Mesendoderm (in vitro differentiated cells): ENCODE data around the gene ZBTB7C.

Experiments
- DNase-seq: peaks from one replicate; pipeline ENCODE4 v3.0.0; 2013
- H2AK5ac ChIP-seq: 2 replicates; pipeline ENCODE4 v1.6.1; 2013; ENCODE audit warnings: low read length, inconsistent platforms
- H2BK120ac ChIP-seq: 2 replicates; pipeline ENCODE4 v1.6.1; 2013; ENCODE audit warnings: low read depth, mild to moderate bottlenecking, low read length, moderate library complexity, mixed read lengths
- H2BK15ac ChIP-seq: replicated peaks from 2 replicates; pipeline ENCODE4 v1.6.1; 2013; ENCODE audit warnings: low read depth, mild to moderate bottlenecking, moderate library complexity
- H2BK5ac ChIP-seq: 2 replicates; pipeline ENCODE4 v1.6.1; 2013; ENCODE audit warnings: low read length, inconsistent platforms
- H3K18ac ChIP-seq: 2 replicates; pipeline ENCODE4 v1.6.1; 2013; ENCODE audit warnings: mild to moderate bottlenecking, low read length, mixed read lengths
- H3K23ac ChIP-seq: one replicate; pipeline ENCODE4 v1.6.1; 2013; ENCODE audit warnings: low read length
- H3K27ac ChIP-seq: 2 replicates; pipeline ENCODE4 v1.5.1; 2013; ENCODE audit warnings: low read depth, mild to moderate bottlenecking, inconsistent platforms, low read length, moderate library complexity
- H3K27me3 ChIP-seq: 2 replicates; pipeline ENCODE4 v1.6.1; 2013; ENCODE audit warnings: low read length, control low read depth, mild to moderate bottlenecking, inconsistent platforms; ENCODE audit not compliant: insufficient read depth, poor library complexity
- H3K36me3 ChIP-seq: 2 replicates; pipeline ENCODE4 v1.6.1; 2013; ENCODE audit warnings: low read length, inconsistent platforms; ENCODE audit not compliant: control insufficient read depth, insufficient read depth
- H3K4ac ChIP-seq: one replicate; pipeline ENCODE4 v1.6.1; 2013; ENCODE audit warnings: low read depth, mild to moderate bottlenecking, low read length, moderate library complexity
- H3K4me1 ChIP-seq: 2 replicates; pipeline ENCODE4 v1.6.1; 2013; ENCODE audit warnings: low read depth, low read length, inconsistent platforms; ENCODE audit not compliant: control insufficient read depth
- H3K4me2 ChIP-seq: 2 replicates; pipeline ENCODE4 v1.6.1; 2013; ENCODE audit warnings: low read length
- H3K4me3 ChIP-seq: 2 replicates; pipeline ENCODE4 v1.5.1; 2013; ENCODE audit warnings: mild to moderate bottlenecking, low read length
- H3K56ac ChIP-seq: one replicate; pipeline ENCODE4 v1.6.1; 2013; ENCODE audit warnings: low read length
- H3K79me1 ChIP-seq: 2 replicates; pipeline ENCODE4 v1.6.1; 2013; ENCODE audit warnings: low read length, inconsistent platforms
- H3K79me2 ChIP-seq: 2 replicates; pipeline ENCODE4 v1.6.1; 2013; ENCODE audit warnings: mild to moderate bottlenecking, low read length; ENCODE audit not compliant: control insufficient read depth, insufficient read depth
- H3K9ac ChIP-seq: 2 replicates; pipeline ENCODE4 v1.6.1; 2013; ENCODE audit warnings: low read length, inconsistent platforms
- H4K5ac ChIP-seq: one replicate; pipeline ENCODE4 v1.6.1; 2013; ENCODE audit warnings: low read length
- H4K8ac ChIP-seq: one replicate; pipeline ENCODE4 v1.6.1; 2013; ENCODE audit warnings: low read depth, mild to moderate bottlenecking, control low read depth, low read length, moderate library complexity
- WGBS: extraction: QIAGEN DNeasy Blood & Tissue Kit; methylation state at CpG from one replicate; pipeline ENCODE4 v1.1.7; 2013; ENCODE audit warnings: low lambda C conversion rate, missing lambda C conversion rate; ENCODE audit not compliant: insufficient coverage; ENCODE audit errors: extremely low coverage; 5-methylcytosine and 5-hydroxymethylcytosine counted together

ZBTB7C gene

DNA sequence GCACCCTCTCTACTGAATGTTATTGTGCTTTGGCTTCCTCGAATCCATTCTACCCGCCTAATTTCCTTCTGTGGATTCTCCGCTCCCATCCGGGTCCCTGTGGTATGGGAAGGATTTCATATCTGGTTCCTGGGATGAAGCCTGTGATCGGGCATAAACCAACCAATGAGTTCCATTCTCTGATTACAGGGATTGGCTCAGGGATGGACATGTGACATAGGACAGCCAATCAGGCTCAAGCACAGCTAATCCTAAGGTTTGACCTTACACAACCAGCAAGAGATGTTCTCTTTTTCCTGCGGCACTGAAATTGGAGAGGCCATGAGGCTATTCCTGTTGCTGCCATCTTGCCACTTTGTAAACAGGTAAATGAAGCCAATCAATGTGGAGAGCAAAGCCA, 310.6 kb downstream of the ZBTB7C start:
- Histone ChIP-seq H2BK15ac (no peak overlapping the region), H4K5ac (no peak overlapping the region), H3K27ac (no peak overlapping the region), H2BK5ac (no peak overlapping the region), H3K79me1 (no peaks in the 10 kb centered on the region), H2AK5ac (no peak overlapping the region), H3K4ac (no peak overlapping the region), H4K8ac (no peak overlapping the region), H3K9ac (no peak overlapping the region), H2BK120ac (no peak overlapping the region), H3K4me1 (peaks cover 3% of the 10 kb centered on the region), H3K18ac (no peak overlapping the region), H3K79me2 (no peaks in the 10 kb centered on the region), H3K4me2 (no peak overlapping the region), H3K56ac (no peak overlapping the region), H3K4me3 (no peak overlapping the region), H3K23ac (no peak overlapping the region), H3K27me3 (no peaks in the 10 kb centered on the region), H3K36me3 (no peaks in the 10 kb centered on the region)
- WGBS, result no CpG with 5 or more reads among the region's 6 CpGs
- DNase-seq, result no peak

GRCh38 chr18:48098007-48098406, 311.2 kb downstream of the ZBTB7C start:
- Histone ChIP-seq H4K8ac (no peak overlapping the region), H3K27ac (no peak overlapping the region), H3K9ac (no peak overlapping the region), H2AK5ac (no peak overlapping the region), H3K79me2 (no peaks in the 10 kb centered on the region), H2BK120ac (no peak overlapping the region), H3K36me3 (no peaks in the 10 kb centered on the region), H3K23ac (no peak overlapping the region), H4K5ac (no peak overlapping the region), H2BK5ac (no peak overlapping the region), H3K4ac (no peak overlapping the region), H3K4me3 (no peak overlapping the region), H3K27me3 (no peaks in the 10 kb centered on the region), H3K4me2 (no peak overlapping the region), H3K56ac (no peak overlapping the region), H3K4me1 (peaks cover 3% of the 10 kb centered on the region), H2BK15ac (no peak overlapping the region), H3K79me1 (no peaks in the 10 kb centered on the region), H3K18ac (no peak overlapping the region)
- WGBS, result no CpG with 5 or more reads among the region's 3 CpGs
- DNase-seq, result no peak

- no peak overlapping the region for H3K18ac ChIP-seq
- H3K4me1 ChIP-seq, result no peaks in the 10 kb centered on the region
- no peak overlapping the region for H4K8ac ChIP-seq
- H3K4me2 ChIP-seq, result no peak overlapping the region
- no peak overlapping the region for H3K4ac ChIP-seq
- H3K9ac ChIP-seq, result no peak overlapping the region
- no peak overlapping the region for H2AK5ac ChIP-seq
- no peak overlapping the region for H3K23ac ChIP-seq
- H2BK15ac ChIP-seq, result no peak overlapping the region
- no peak overlapping the region for H4K5ac ChIP-seq
- no peaks in the 10 kb centered on the region for H3K79me1 ChIP-seq
- no peak overlapping the region for H2BK120ac ChIP-seq
- DNase-seq, result no peak
- no peak overlapping the region for H3K27ac ChIP-seq
- no peaks in the 10 kb centered on the region for H3K79me2 ChIP-seq
- H2BK5ac ChIP-seq, result no peak overlapping the region
- WGBS, result no CpG with 5 or more reads among the region's 8 CpGs
- no peak overlapping the region for H3K4me3 ChIP-seq
- no peaks in the 10 kb centered on the region for H3K27me3 ChIP-seq
- H3K36me3 ChIP-seq, result no peaks in the 10 kb centered on the region
- no peak overlapping the region for H3K56ac ChIP-seq
These were observed 313.5 kb downstream of the ZBTB7C start for GRCh38 chr18:48095726-48096125.

DNA sequence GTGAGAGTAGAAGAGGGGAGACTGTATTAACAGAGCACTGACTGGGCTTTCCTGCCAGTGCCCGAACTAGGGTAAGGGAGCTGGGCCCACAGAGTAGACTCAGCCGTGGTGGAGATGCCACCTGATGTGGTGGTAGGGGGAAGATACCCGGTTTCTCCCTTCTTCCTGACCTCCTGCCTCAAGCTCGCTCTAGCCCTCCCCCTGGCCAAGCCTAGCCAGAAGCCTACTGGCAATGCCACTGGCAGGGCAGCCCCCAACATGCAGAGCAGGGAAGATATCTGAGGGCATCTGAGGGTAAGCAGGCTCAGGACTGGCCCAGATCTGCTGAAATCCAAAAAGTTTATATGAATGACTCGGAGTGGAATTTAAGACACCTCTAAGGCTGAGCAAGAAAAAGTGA, 316.1 kb downstream of the ZBTB7C start:
- DNase-seq, result no peak
- no peak overlapping the region for H3K56ac ChIP-seq
- H2BK15ac ChIP-seq, result no peak overlapping the region
- H3K79me2 ChIP-seq, result no peaks in the 10 kb centered on the region
- no peaks in the 10 kb centered on the region for H3K27me3 ChIP-seq
- H3K4ac ChIP-seq, result no peak overlapping the region
- H3K36me3 ChIP-seq, result no peaks in the 10 kb centered on the region
- H2AK5ac ChIP-seq, result no peak overlapping the region
- no peak overlapping the region for H3K4me2 ChIP-seq
- no peaks in the 10 kb centered on the region for H3K4me1 ChIP-seq
- no peak overlapping the region for H3K9ac ChIP-seq
- H2BK5ac ChIP-seq, result no peak overlapping the region
- H3K23ac ChIP-seq, result no peak overlapping the region
- H2BK120ac ChIP-seq, result no peak overlapping the region
- H4K5ac ChIP-seq, result no peak overlapping the region
- H3K18ac ChIP-seq, result no peak overlapping the region
- no peaks in the 10 kb centered on the region for H3K79me1 ChIP-seq
- no CpG with 5 or more reads among the region's 5 CpGs for WGBS
- no peak overlapping the region for H3K4me3 ChIP-seq
- no peak overlapping the region for H3K27ac ChIP-seq
- no peak overlapping the region for H4K8ac ChIP-seq

DNA sequence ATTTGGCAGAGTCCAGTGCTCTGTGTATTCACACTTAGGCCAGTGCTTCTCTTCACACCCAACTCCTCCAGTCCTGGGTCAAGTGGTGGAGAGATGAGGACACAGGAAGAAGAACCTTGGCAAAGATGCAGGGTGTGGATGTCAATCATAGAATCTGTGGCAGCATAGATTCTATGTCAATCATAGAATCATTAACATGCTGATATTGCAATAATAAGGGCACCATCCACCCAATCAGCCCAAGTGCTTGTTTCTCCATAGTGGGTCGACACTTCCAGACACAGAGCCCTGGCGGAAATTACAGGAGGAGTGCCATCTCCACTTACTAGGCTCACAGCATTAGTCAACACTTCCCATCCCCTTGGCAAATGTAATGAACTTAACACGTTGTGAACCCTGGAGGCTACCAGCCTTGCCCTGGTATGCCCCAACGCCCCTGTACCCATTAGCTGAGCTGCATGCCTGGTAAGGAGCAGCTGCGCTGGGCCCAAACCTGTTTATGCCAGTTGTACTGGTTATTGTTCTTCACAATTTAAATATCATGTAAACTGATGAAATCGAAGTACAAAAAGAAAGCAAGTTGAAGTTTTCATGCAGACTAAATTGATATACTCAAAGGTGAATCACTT, 317.2 kb downstream of the ZBTB7C start:
- H2BK15ac ChIP-seq, result no peak overlapping the region
- no peak overlapping the region for H2AK5ac ChIP-seq
- WGBS, result no CpG with 5 or more reads among the region's 6 CpGs
- H4K5ac ChIP-seq, result no peak overlapping the region
- H3K79me1 ChIP-seq, result no peaks in the 10 kb centered on the region
- H4K8ac ChIP-seq, result no peak overlapping the region
- H3K27ac ChIP-seq, result no peak overlapping the region
- H3K4ac ChIP-seq, result no peak overlapping the region
- no peak overlapping the region for H3K9ac ChIP-seq
- H3K4me3 ChIP-seq, result no peak overlapping the region
- no peaks in the 10 kb centered on the region for H3K27me3 ChIP-seq
- H3K23ac ChIP-seq, result no peak overlapping the region
- H3K4me2 ChIP-seq, result no peak overlapping the region
- H3K56ac ChIP-seq, result no peak overlapping the region
- H3K4me1 ChIP-seq, result no peaks in the 10 kb centered on the region
- no peaks in the 10 kb centered on the region for H3K36me3 ChIP-seq
- H3K18ac ChIP-seq, result no peak overlapping the region
- H3K79me2 ChIP-seq, result no peaks in the 10 kb centered on the region
- DNase-seq, result no peak
- no peak overlapping the region for H2BK5ac ChIP-seq
- H2BK120ac ChIP-seq, result no peak overlapping the region

DNA sequence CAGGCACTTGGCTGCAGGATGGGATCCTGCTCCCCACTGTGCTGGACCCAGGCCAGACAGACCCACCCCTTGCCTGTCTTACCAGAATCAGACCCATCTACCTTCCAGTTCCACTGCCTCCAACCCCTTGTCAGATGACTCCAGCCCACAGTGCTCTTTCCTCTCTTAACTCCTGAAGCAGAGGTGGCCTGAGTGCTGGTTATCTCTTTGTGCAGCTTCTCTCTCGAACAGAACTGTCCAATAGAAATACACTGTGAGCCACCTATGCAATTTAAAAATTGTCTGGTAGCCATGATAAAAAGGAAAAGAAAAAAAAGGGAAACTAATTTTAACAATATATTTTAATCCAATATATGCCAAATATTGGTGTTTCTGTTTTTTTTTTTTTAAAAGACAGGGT, 318.5 kb downstream of the ZBTB7C start:
- Histone ChIP-seq H3K79me2 (no peaks in the 10 kb centered on the region), H3K79me1 (no peaks in the 10 kb centered on the region), H3K23ac (no peak overlapping the region), H3K56ac (no peak overlapping the region), H3K9ac (no peak overlapping the region), H3K4ac (no peak overlapping the region), H3K4me1 (no peaks in the 10 kb centered on the region), H3K27me3 (no peaks in the 10 kb centered on the region), H3K36me3 (no peaks in the 10 kb centered on the region), H3K18ac (no peak overlapping the region), H3K4me2 (no peak overlapping the region), H4K5ac (no peak overlapping the region), H2BK120ac (no peak overlapping the region), H2BK5ac (no peak overlapping the region), H3K4me3 (no peak overlapping the region), H2BK15ac (no peak overlapping the region), H4K8ac (no peak overlapping the region), H2AK5ac (no peak overlapping the region), H3K27ac (no peak overlapping the region)
- no peak for DNase-seq
- WGBS, result no CpG with 5 or more reads among the region's 1 CpG
